ENCODE data around the gene FZD4.
"Not testable (repeated sequence)": the region's sequence is repeated elsewhere in the genome, so short reads cannot be mapped to it uniquely, and the experiment has no call there.

FZD4 gene

GRCh38 chr11:86977441-86978050 is 22.4 kb upstream of the FZD4 start:
- no peak for DNase-seq (ENCODE audit: low spot score)

- no peak for DNase-seq (ENCODE audit: low spot score)
These were observed 17.5 kb upstream of the FZD4 start for GRCh38 chr11:86972734-86973133.

- DNase-seq (ENCODE audit: low spot score): no peak
These were observed 14.1 kb upstream of the FZD4 start for GRCh38 chr11:86969258-86969657.

GRCh38 chr11:86967601-86968000 is 12.4 kb upstream of the FZD4 start:
- not testable (repeated sequence) for DNase-seq (ENCODE audit: low spot score)

- DNase-seq (ENCODE audit: low spot score): no peak
These were observed 2.9 kb upstream of the FZD4 start for GRCh38 chr11:86957976-86958646.

- DNase-seq (ENCODE audit: low spot score): no peak
These were observed 1.7 kb upstream of the FZD4 start for GRCh38 chr11:86956905-86957195.

- no peak for DNase-seq (ENCODE audit: low spot score)
These were observed 159 bp downstream of the FZD4 start for GRCh38 chr11:86955111-86955360.

GRCh38 chr11:86954269-86955110 is 705 bp downstream of the FZD4 start:
- no peak for DNase-seq (ENCODE audit: low spot score)

- DNase-seq (ENCODE audit: low spot score): no peak
These were observed 2.8 kb downstream of the FZD4 start for GRCh38 chr11:86952221-86952875.

GRCh38 chr11:86951706-86952105 is 3.5 kb downstream of the FZD4 start:
- no peak for DNase-seq (ENCODE audit: low spot score)

- DNase-seq (ENCODE audit: low spot score): no peak
These were observed 4.6 kb downstream of the FZD4 start for GRCh38 chr11:86950661-86950995.

- no peak for DNase-seq (ENCODE audit: low spot score)
These were observed 5.1 kb downstream of the FZD4 start for GRCh38 chr11:86949995-86950660.

GRCh38 chr11:86948733-86949132 is 6.5 kb downstream of the FZD4 start:
- DNase-seq (ENCODE audit: low spot score): no peak

- DNase-seq (ENCODE audit: low spot score): no peak
These were observed 7.7 kb downstream of the FZD4 start for GRCh38 chr11:86947541-86947940.

- not testable (repeated sequence) for DNase-seq (ENCODE audit: low spot score)
These were observed 11.7 kb downstream of the FZD4 start for GRCh38 chr11:86943505-86943904.

- DNase-seq (ENCODE audit: low spot score): no peak
These were observed 13.2 kb downstream of the FZD4 start for GRCh38 chr11:86941871-86942599.

GRCh38 chr11:86941077-86941870 is 13.9 kb downstream of the FZD4 start:
- no peak for DNase-seq (ENCODE audit: low spot score)

GRCh38 chr11:86940122-86940777 is 14.9 kb downstream of the FZD4 start:
- no peak for DNase-seq (ENCODE audit: low spot score)

GRCh38 chr11:86938900-86939880 is 16.0 kb downstream of the FZD4 start:
- DNase-seq (ENCODE audit: low spot score): peak; percentile 65

Measured in hematopoietic multipotent progenitor cell treated with erythropoietin and hydrocortisone succinate and interleukin-3 and kit ligand, for 17 days (in vitro differentiated cells).